Gastroesophageal sphincter (tissue), 3 donors: ENCODE results near the gene SPATA16.

Experiments used
- POLR2AphosphoS5 ChIP-seq: sonication (generic); formaldehyde crosslinking; IDR thresholded peaks from one replicate; pipeline ENCODE4 v1.6.1; 2017; ENCODE audit warnings: antibody characterized with exemption
- TF ChIP-seq, protein P1 (sequence below), 4 experiments: fragments of 200-600 bp in 2 of 4; fragments of 450-650 bp in 2 of 4; sonication (generic) in 1 of 4; IDR thresholded peaks; one replicate each; pipeline ENCODE4 v1.5.1; 2017 to 2019; ENCODE audit warnings: antibody characterized with exemption in 4 of 4, mild to moderate bottlenecking in 2 of 4, moderate library complexity in 2 of 4

DNA sequence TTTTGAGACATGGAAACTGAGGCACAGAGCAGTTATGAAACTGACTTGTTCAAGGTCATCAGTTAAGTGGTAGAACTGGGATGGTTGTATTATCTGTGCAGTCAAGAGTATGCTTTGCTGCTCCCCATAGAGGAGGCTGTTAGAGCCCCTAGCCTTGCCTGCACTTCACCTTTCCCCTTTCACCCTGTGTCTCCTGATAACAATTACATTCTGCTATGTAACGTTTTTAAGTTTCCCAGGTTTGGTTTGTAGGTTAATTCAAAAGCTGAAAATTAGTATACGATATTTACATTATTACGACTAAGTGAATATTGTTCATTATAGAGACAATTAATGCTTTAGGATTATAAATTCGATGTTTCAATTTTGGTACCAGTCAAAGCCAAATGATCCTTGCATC lies 300.6 kb downstream of the SPATA16 start:
- TF ChIP-seq POLR2AphosphoS5 = no peak
- TF ChIP-seq, protein P1, sequence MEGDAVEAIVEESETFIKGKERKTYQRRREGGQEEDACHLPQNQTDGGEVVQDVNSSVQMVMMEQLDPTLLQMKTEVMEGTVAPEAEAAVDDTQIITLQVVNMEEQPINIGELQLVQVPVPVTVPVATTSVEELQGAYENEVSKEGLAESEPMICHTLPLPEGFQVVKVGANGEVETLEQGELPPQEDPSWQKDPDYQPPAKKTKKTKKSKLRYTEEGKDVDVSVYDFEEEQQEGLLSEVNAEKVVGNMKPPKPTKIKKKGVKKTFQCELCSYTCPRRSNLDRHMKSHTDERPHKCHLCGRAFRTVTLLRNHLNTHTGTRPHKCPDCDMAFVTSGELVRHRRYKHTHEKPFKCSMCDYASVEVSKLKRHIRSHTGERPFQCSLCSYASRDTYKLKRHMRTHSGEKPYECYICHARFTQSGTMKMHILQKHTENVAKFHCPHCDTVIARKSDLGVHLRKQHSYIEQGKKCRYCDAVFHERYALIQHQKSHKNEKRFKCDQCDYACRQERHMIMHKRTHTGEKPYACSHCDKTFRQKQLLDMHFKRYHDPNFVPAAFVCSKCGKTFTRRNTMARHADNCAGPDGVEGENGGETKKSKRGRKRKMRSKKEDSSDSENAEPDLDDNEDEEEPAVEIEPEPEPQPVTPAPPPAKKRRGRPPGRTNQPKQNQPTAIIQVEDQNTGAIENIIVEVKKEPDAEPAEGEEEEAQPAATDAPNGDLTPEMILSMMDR (IDR thresholded peaks at IDR 0.05) = no peak
